Trophoblast cell (in vitro differentiated cells and primary cell): ENCODE data around the gene IP6K2.
A peak's percentile ranks its signal among the peaks of the same experiment; 100 is the strongest.

Source experiments
- DNase-seq, 2 donors: peaks; one replicate each; pipeline ENCODE4 v3.0.0-alpha.2; 2016
- H2AFZ ChIP-seq: 2 replicates; pipeline ENCODE4 v1.6.1; 2013; ENCODE audit warnings: low read length, moderate library complexity, mild to moderate bottlenecking; ENCODE audit not compliant: insufficient read depth, poor library complexity
- H2AK5ac ChIP-seq: 2 replicates; pipeline ENCODE4 v1.6.1; 2013; ENCODE audit warnings: mild to moderate bottlenecking, low read length
- H2BK120ac ChIP-seq: 2 replicates; pipeline ENCODE4 v1.6.1; 2013; ENCODE audit warnings: low read length, mild to moderate bottlenecking, moderate library complexity; ENCODE audit not compliant: insufficient read depth, poor library complexity
- H2BK12ac ChIP-seq: 2 replicates; pipeline ENCODE4 v1.6.1; 2013; ENCODE audit warnings: mild to moderate bottlenecking, low read length, moderate library complexity
- H2BK5ac ChIP-seq: 2 replicates; pipeline ENCODE4 v1.6.1; 2013; ENCODE audit warnings: low read length, low read depth, moderate library complexity, mild to moderate bottlenecking; ENCODE audit not compliant: poor library complexity
- H3K14ac ChIP-seq: 2 replicates; pipeline ENCODE4 v1.6.1; 2013; ENCODE audit warnings: mild to moderate bottlenecking, low read length
- H3K18ac ChIP-seq: 2 replicates; pipeline ENCODE4 v1.6.1; 2013; ENCODE audit warnings: mild to moderate bottlenecking, low read length
- H3K23ac ChIP-seq: 2 replicates; pipeline ENCODE4 v1.6.1; 2013; ENCODE audit warnings: low read length
- H3K27ac ChIP-seq: 2 replicates; pipeline ENCODE4 v1.5.1; 2013; ENCODE audit warnings: low read depth, mild to moderate bottlenecking, inconsistent platforms, low read length, moderate library complexity
- H3K27me3 ChIP-seq: 2 replicates; pipeline ENCODE4 v1.6.1; 2013; ENCODE audit warnings: inconsistent platforms, mild to moderate bottlenecking, low read length, moderate library complexity; ENCODE audit not compliant: insufficient read depth
- H3K36me3 ChIP-seq, 2 experiments: 1 replicate in 1 of 2; 2 replicates in 1 of 2; pipeline ENCODE4 v1.6.1; 2013; ENCODE audit warnings: low read length in 2 of 2, mild to moderate bottlenecking in 2 of 2, moderate library complexity in 1 of 2; ENCODE audit not compliant: insufficient read depth in 2 of 2, control insufficient read depth in 1 of 2
- H3K4ac ChIP-seq: 2 replicates; pipeline ENCODE4 v1.6.1; 2013; ENCODE audit warnings: low read depth, mild to moderate bottlenecking, low read length, moderate library complexity
- H3K4me1 ChIP-seq, 2 experiments: 1 replicate in 1 of 2; 2 replicates in 1 of 2; pipeline ENCODE4 v1.6.1; 2013; ENCODE audit warnings: low read length in 2 of 2, mild to moderate bottlenecking in 2 of 2, moderate library complexity in 1 of 2; ENCODE audit not compliant: insufficient read depth in 2 of 2, control insufficient read depth in 1 of 2
- H3K4me2 ChIP-seq: 2 replicates; pipeline ENCODE4 v1.6.1; 2013; ENCODE audit warnings: inconsistent platforms, mild to moderate bottlenecking, low read length, moderate library complexity
- H3K4me3 ChIP-seq: 2 replicates; pipeline ENCODE4 v1.5.1; 2013; ENCODE audit warnings: mild to moderate bottlenecking, low read depth, low read length, inconsistent platforms
- H3K79me1 ChIP-seq: one replicate; pipeline ENCODE4 v1.6.1; 2013; ENCODE audit warnings: low read length
- H3K79me2 ChIP-seq: 2 replicates; pipeline ENCODE4 v1.6.1; 2013; ENCODE audit warnings: low read length, mild to moderate bottlenecking; ENCODE audit not compliant: control insufficient read depth, insufficient read depth, poor library complexity
- H3K9ac ChIP-seq: 2 replicates; pipeline ENCODE4 v1.6.1; 2013; ENCODE audit warnings: mild to moderate bottlenecking, low read length
- H3K9me3 ChIP-seq: 2 replicates; pipeline ENCODE4 v1.6.1; 2013; ENCODE audit warnings: low read depth, mild to moderate bottlenecking, control low read depth, inconsistent platforms, low read length; ENCODE audit not compliant: insufficient read depth
- H4K12ac ChIP-seq: 2 replicates; pipeline ENCODE4 v1.6.1; 2013; ENCODE audit warnings: low read depth, mild to moderate bottlenecking, low read length, moderate library complexity
- H4K8ac ChIP-seq: 2 replicates; pipeline ENCODE4 v1.6.1; 2013; ENCODE audit warnings: low read depth, mild to moderate bottlenecking, low read length, moderate library complexity
- H4K91ac ChIP-seq: one replicate; pipeline ENCODE4 v1.6.1; 2013; ENCODE audit warnings: low read depth, mild to moderate bottlenecking, low read length, moderate library complexity
- WGBS: extraction: QIAGEN DNeasy Blood & Tissue Kit; methylation state at CpG from one replicate; pipeline ENCODE4 v1.1.7; 2013; ENCODE audit warnings: missing lambda C conversion rate; ENCODE audit not compliant: insufficient read length, insufficient coverage; ENCODE audit errors: extremely low coverage; 5-methylcytosine and 5-hydroxymethylcytosine counted together

Gene IP6K2

GRCh38 chr3:48684480-48685143 lies 32.4 kb downstream of the IP6K2 start:
- Histone ChIP-seq H2BK12ac (no peak overlapping the region), H3K36me3 (peaks cover 56 to 57% of the 10 kb centered on the region in 2 experiments), H3K4me2 (peak overlapping the region; percentile 34), H3K18ac (no peak overlapping the region), H2BK120ac (no peak overlapping the region), H2BK5ac (no peak overlapping the region), H3K14ac (no peak overlapping the region), H3K4ac (peak overlapping the region; percentile 22), H3K27ac (no peak overlapping the region), H3K27me3 (no peaks in the 10 kb centered on the region), H4K91ac (no peak overlapping the region), H3K9ac (no peak overlapping the region), H3K79me2 (peaks cover 5% of the 10 kb centered on the region), H3K9me3 (peaks cover 2% of the 10 kb centered on the region), H3K4me3 (no peak overlapping the region), H2AK5ac (no peak overlapping the region), H4K12ac (no peak overlapping the region), H3K79me1 (peaks cover 2% of the 10 kb centered on the region), H2AFZ (no peak overlapping the region), H3K4me1 (peaks cover 11% of the 10 kb centered on the region in 2 experiments), H4K8ac (no peak overlapping the region), H3K23ac (no peak overlapping the region)
- WGBS: no CpG with 5 or more reads among the region's 7 CpGs
- DNase-seq: no peak

- no peak overlapping the region for H3K14ac ChIP-seq
- peaks cover 2% of the 10 kb centered on the region for H3K9me3 ChIP-seq
- no peak overlapping the region for H2BK5ac ChIP-seq
- H3K4ac ChIP-seq: no peak overlapping the region
- H3K79me2 ChIP-seq: peaks cover 5% of the 10 kb centered on the region
- no peak overlapping the region for H3K4me2 ChIP-seq
- no peak overlapping the region for H3K9ac ChIP-seq
- H2BK120ac ChIP-seq: no peak overlapping the region
- H3K23ac ChIP-seq: no peak overlapping the region
- H4K91ac ChIP-seq: no peak overlapping the region
- peaks cover 11% of the 10 kb centered on the region in 2 experiments for H3K4me1 ChIP-seq
- H3K27me3 ChIP-seq: no peaks in the 10 kb centered on the region
- no peak overlapping the region for H2AFZ ChIP-seq
- H4K8ac ChIP-seq: no peak overlapping the region
- no peak overlapping the region for H4K12ac ChIP-seq
- no peak overlapping the region for H2AK5ac ChIP-seq
- no peak overlapping the region for H3K4me3 ChIP-seq
- no peak overlapping the region for H2BK12ac ChIP-seq
- no CpG with 5 or more reads among the region's 8 CpGs for WGBS
- H3K18ac ChIP-seq: no peak overlapping the region
- H3K27ac ChIP-seq: no peak overlapping the region
- DNase-seq: no peak
- H3K36me3 ChIP-seq: peaks cover 56 to 57% of the 10 kb centered on the region in 2 experiments
- peaks cover 2% of the 10 kb centered on the region for H3K79me1 ChIP-seq
These were observed 33.0 kb downstream of the IP6K2 start for GRCh38 chr3:48684054-48684349.

- H3K14ac ChIP-seq: no peak overlapping the region
- peak overlapping the region; percentile 34 for H3K4me3 ChIP-seq
- no peak overlapping the region for H2AK5ac ChIP-seq
- no peak overlapping the region for H3K9ac ChIP-seq
- no peaks in the 10 kb centered on the region for H3K9me3 ChIP-seq
- H2BK120ac ChIP-seq: no peak overlapping the region
- H3K23ac ChIP-seq: no peak overlapping the region
- no peak overlapping the region for H4K91ac ChIP-seq
- peaks cover 2% of the 10 kb centered on the region for H3K79me1 ChIP-seq
- H3K36me3 ChIP-seq: peaks cover 55 to 57% of the 10 kb centered on the region in 2 experiments
- H4K12ac ChIP-seq: no peak overlapping the region
- no peak overlapping the region for H3K4me2 ChIP-seq
- H3K27ac ChIP-seq: no peak overlapping the region
- no peak overlapping the region for H3K4ac ChIP-seq
- H3K79me2 ChIP-seq: peaks cover 5% of the 10 kb centered on the region
- H2BK5ac ChIP-seq: no peak overlapping the region
- no CpG with 5 or more reads among the region's 9 CpGs for WGBS
- no peak overlapping the region for H2AFZ ChIP-seq
- H4K8ac ChIP-seq: no peak overlapping the region
- DNase-seq: no peak
- H2BK12ac ChIP-seq: no peak overlapping the region
- H3K18ac ChIP-seq: no peak overlapping the region
- H3K4me1 ChIP-seq: peaks cover 11% of the 10 kb centered on the region in 2 experiments
- no peaks in the 10 kb centered on the region for H3K27me3 ChIP-seq
These were observed 34.2 kb downstream of the IP6K2 start for GRCh38 chr3:48682786-48683185.

DNA sequence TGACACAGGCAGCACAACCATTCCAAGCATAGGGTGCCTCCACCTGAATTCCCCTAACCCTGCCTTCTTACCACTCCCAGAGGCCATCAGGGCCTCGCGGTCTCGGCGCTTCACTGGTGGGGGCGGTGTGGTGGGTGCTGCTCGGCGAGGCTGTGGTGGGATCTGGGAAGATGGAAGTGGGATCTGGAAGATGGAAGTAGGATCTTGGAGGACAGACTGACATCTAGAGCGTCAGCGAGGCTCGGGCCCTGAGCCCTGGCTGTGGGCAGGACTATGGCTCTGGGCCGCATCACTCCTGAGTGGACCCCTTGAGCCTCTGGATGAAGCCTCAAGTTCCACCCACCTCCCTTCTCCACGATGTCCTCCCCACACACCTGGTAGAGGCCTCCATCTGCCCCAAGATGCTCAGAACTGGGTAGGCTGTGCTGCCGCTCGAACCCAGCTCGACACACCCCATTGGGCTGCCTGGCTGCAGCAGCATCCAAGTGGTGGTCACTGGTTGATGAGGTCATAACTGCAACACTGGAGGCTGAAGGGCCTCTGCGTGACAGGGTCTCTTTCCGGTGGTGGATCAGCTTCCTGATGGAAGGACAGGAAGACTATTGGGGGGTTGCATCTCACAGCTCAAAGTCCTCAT lies 34.9 kb downstream of the IP6K2 start:
- H3K79me1 ChIP-seq: peaks cover 2% of the 10 kb centered on the region
- no peak overlapping the region for H3K23ac ChIP-seq
- H2BK12ac ChIP-seq: no peak overlapping the region
- H3K4ac ChIP-seq: no peak overlapping the region
- no peak overlapping the region for H3K9ac ChIP-seq
- no peak overlapping the region for H2BK5ac ChIP-seq
- no peak overlapping the region for H4K12ac ChIP-seq
- no peak overlapping the region for H2BK120ac ChIP-seq
- no peak overlapping the region for H3K18ac ChIP-seq
- no peak for DNase-seq
- H3K4me3 ChIP-seq: no peak overlapping the region
- H3K4me1 ChIP-seq: peaks cover 8 to 11% of the 10 kb centered on the region in 2 experiments
- no peak overlapping the region for H3K27ac ChIP-seq
- H3K36me3 ChIP-seq: peaks cover 48 to 54% of the 10 kb centered on the region in 2 experiments
- H3K79me2 ChIP-seq: peaks cover 5% of the 10 kb centered on the region
- no peak overlapping the region for H2AK5ac ChIP-seq
- no peak overlapping the region for H4K8ac ChIP-seq
- no peak overlapping the region for H4K91ac ChIP-seq
- H3K9me3 ChIP-seq: no peaks in the 10 kb centered on the region
- H3K14ac ChIP-seq: no peak overlapping the region
- no CpG with 5 or more reads among the region's 17 CpGs for WGBS
- no peak overlapping the region for H3K4me2 ChIP-seq
- no peaks in the 10 kb centered on the region for H3K27me3 ChIP-seq
- H2AFZ ChIP-seq: no peak overlapping the region
